Transverse colon (tissue), 4 donors: Measurements from ENCODE around the gene TBC1D2B. TPM values are rescaled to one million over a fixed set of nuclear protein-coding genes. Genes with fewer than 3 reads are reported as not detected.

Experiments used
- DNase-seq: peaks from one replicate; pipeline ENCODE4 v3.0.0-alpha.2; 2019
- H3K27ac ChIP-seq, 4 donors: fragments of 200-600 bp; sonication (generic); 2 replicates each; pipeline ENCODE4 v1.5.1; 2016 to 2018; ENCODE audit warnings: inconsistent platforms in 4 of 4
- H3K27me3 ChIP-seq: fragments of 200-600 bp; sonication (generic); 2 replicates; pipeline ENCODE4 v1.5.1; 2017; ENCODE audit warnings: inconsistent platforms
- H3K36me3 ChIP-seq, 4 donors: fragments of 200-600 bp; sonication (generic); 2 replicates each; pipeline ENCODE4 v1.5.1; 2017 to 2019; ENCODE audit warnings: inconsistent platforms in 4 of 4
- H3K4me1 ChIP-seq, 4 donors: fragments of 200-600 bp; sonication (generic); 2 replicates each; pipeline ENCODE4 v1.5.1; 2017 to 2020; ENCODE audit warnings: inconsistent platforms in 4 of 4
- H3K4me3 ChIP-seq, 4 donors: fragments of 200-600 bp; sonication (generic); 1 replicate in 1 of 4; 2 replicates in 3 of 4; pipeline versions ENCODE4 v1.5.1 to v1.6.1; 2017 to 2019; ENCODE audit warnings: inconsistent platforms in 4 of 4
- H3K9me3 ChIP-seq, 2 donors: fragments of 200-600 bp; sonication (generic); 2 replicates each; pipeline ENCODE4 v1.5.1; 2017 to 2019; ENCODE audit warnings: inconsistent platforms in 2 of 2
- CTCF ChIP-seq, 5 experiments: fragments of 200-600 bp in 3 of 5; fragments of 450-650 bp in 2 of 5; sonication (generic) in 3 of 5; IDR thresholded peaks; 1 replicate in 2 of 5; 2 replicates in 3 of 5; pipeline ENCODE4 v1.5.1; 2016 to 2017; ENCODE audit warnings: antibody characterized with exemption in 5 of 5, inconsistent platforms in 3 of 5, mild to moderate bottlenecking in 2 of 5, moderate library complexity in 1 of 5
- EP300 ChIP-seq: sonication (generic); formaldehyde crosslinking; IDR thresholded peaks from one replicate; pipeline ENCODE4 v1.6.1; 2017; ENCODE audit warnings: antibody characterized with exemption, low read depth
- POLR2A ChIP-seq: fragments of 450-650 bp; IDR thresholded peaks from one replicate; pipeline ENCODE4 v1.6.1; 2016; ENCODE audit warnings: antibody characterized with exemption, mild to moderate bottlenecking, moderate library complexity
- POLR2AphosphoS5 ChIP-seq, 3 donors: sonication (generic); formaldehyde crosslinking; IDR thresholded peaks; one replicate each; pipeline ENCODE4 v1.6.1; 2016; ENCODE audit warnings: antibody characterized with exemption in 3 of 3
- WGBS, 2 donors: methylation state at CpG; one replicate each; pipeline ENCODE4 v1.1.5; 2018; ENCODE audit warnings: low coverage in 1 of 2; 5-methylcytosine and 5-hydroxymethylcytosine counted together
- in situ Hi-C, 4 donors: fragments of 200-750 bp; cut with MboI; loops; one replicate each; pipeline versions ENCODE4 v1.15.0 to v1.15.1; 2017; ENCODE audit warnings: low sequenced_read_pairs in 3 of 4, low pct_ligation_motif_present in 1 of 4, low pct_unique_long_range_greater_than_20kb in 1 of 4
- intact Hi-C: fragments of 100-400 bp; cut with DNase I; formaldehyde crosslinking; loops from one replicate; pipeline ENCODE4 v1.15.1; 2023; ENCODE audit warnings: low total_unique reads
- total RNA-seq, 4 donors: library from RNA; depleted of rRNA; stranded (reverse); fragments of >200 nt; gene quantifications; one replicate each; pipeline ENCODE4 v1.1.0, GENCODE V29; 2016

The TBC1D2B gene
- total RNA-seq, 4 donors from 2014 or later, result 40.4 to 62.6 (median 53.8) TPM

- intact Hi-C loops (loop anchor here (10.0 kb wide), 1 partner anchor 676 kb away; no protein-coding TSS in a partner anchor), in situ Hi-C loops (no loop called here)
- Histone ChIP-seq H3K27ac (peak overlapping the region; percentile 52 to 85 (median 72)), H3K36me3 (no peaks in the 10 kb centered on the region), H3K4me3 (no peak overlapping the region), H3K27me3 (no peaks in the 10 kb centered on the region), H3K4me1 (peaks cover 53 to 96% (median 86%) of the 10 kb centered on the region in 4 donors), H3K9me3 (no peaks in the 10 kb centered on the region)
- no peak for DNase-seq
- TF ChIP-seq POLR2A (no peak), EP300 (no peak), CTCF (IDR thresholded peaks at IDR 0.05) (no peak), POLR2AphosphoS5 (IDR thresholded peaks at IDR 0.05) (no peak)
- 49% methylated on average over 3 of the region's 3 CpGs; no CpG with 5 or more reads in 1 of the 2 donors for WGBS, 2 donors
Observed at GRCh38 chr15:78059110-78059839, 18.2 kb downstream of the TBC1D2B start.

- Histone ChIP-seq H3K4me3 (no peak overlapping the region), H3K4me1 (peaks cover 45 to 89% (median 78%) of the 10 kb centered on the region in 4 donors), H3K36me3 (peaks cover 0 to 5% (median 0%) of the 10 kb centered on the region in 4 donors), H3K27me3 (no peaks in the 10 kb centered on the region), H3K27ac (peak overlapping the region; percentile 52 to 85 (median 72)), H3K9me3 (no peaks in the 10 kb centered on the region)
- WGBS, 2 donors, result 91 to 100% methylated on average over 1 to 10 of the region's 10 CpGs
- TF ChIP-seq POLR2AphosphoS5 (IDR thresholded peaks at IDR 0.05) (no peak), POLR2A (no peak), EP300 (no peak), CTCF (IDR thresholded peaks at IDR 0.05) (no peak)
- no peak for DNase-seq
- intact Hi-C loops, result loop anchor here (10.0 kb wide), 1 partner anchor 676 kb away; no protein-coding TSS in a partner anchor
- in situ Hi-C loops, result no loop called here
Observed at GRCh38 chr15:78058401-78058935, 19.0 kb downstream of the TBC1D2B start.

GRCh38 chr15:78057803-78058202 is 19.7 kb downstream of the TBC1D2B start:
- Histone ChIP-seq H3K4me3 (no peak overlapping the region), H3K36me3 (peaks cover 0 to 5% (median 0%) of the 10 kb centered on the region in 4 donors), H3K4me1 (peaks cover 41 to 87% (median 76%) of the 10 kb centered on the region in 4 donors), H3K27ac (peak overlapping the region; percentile 71 to 85 (median 78)), H3K9me3 (no peaks in the 10 kb centered on the region), H3K27me3 (no peaks in the 10 kb centered on the region)
- WGBS, 2 donors, result 93 to 100% methylated on average over 2 to 5 of the region's 5 CpGs
- no peak for TF ChIP-seq EP300
- TF ChIP-seq POLR2AphosphoS5 (IDR thresholded peaks at IDR 0.05), result no peak
- no peak for TF ChIP-seq CTCF (IDR thresholded peaks at IDR 0.05)
- no peak for TF ChIP-seq POLR2A
- in situ Hi-C loops, result no loop called here
- intact Hi-C loops, result loop anchor here (10.0 kb wide), 1 partner anchor 677 kb away; no protein-coding TSS in a partner anchor
- no peak for DNase-seq

- Histone ChIP-seq H3K9me3 (no peaks in the 10 kb centered on the region), H3K4me1 (peaks cover 46 to 87% (median 78%) of the 10 kb centered on the region in 4 donors), H3K27ac (peak overlapping the region; percentile 71 to 85 (median 78)), H3K4me3 (no peak overlapping the region), H3K27me3 (no peaks in the 10 kb centered on the region), H3K36me3 (peaks cover 0 to 5% (median 0%) of the 10 kb centered on the region in 4 donors)
- intact Hi-C loops (loop anchor here (10.0 kb wide), 1 partner anchor 678 kb away; no protein-coding TSS in a partner anchor), in situ Hi-C loops (no loop called here)
- no peak for TF ChIP-seq POLR2A
- TF ChIP-seq EP300, result no peak
- no peak for TF ChIP-seq POLR2AphosphoS5 (IDR thresholded peaks at IDR 0.05)
- TF ChIP-seq CTCF (IDR thresholded peaks at IDR 0.05), result no peak
- 29% methylated on average over 2 of the region's 2 CpGs; no CpG with 5 or more reads in 1 of the 2 donors for WGBS, 2 donors
- no peak for DNase-seq
Observed at GRCh38 chr15:78056714-78057269, 20.7 kb downstream of the TBC1D2B start.
